Keratinocyte (primary cell): ENCODE results near the gene TAPT1.

ENCODE experiments used
- EZH2 ChIP-seq: IDR thresholded peaks from one replicate; pipeline ENCODE4 v1.6.1; 2012; ENCODE audit warnings: inconsistent platforms, mild to moderate bottlenecking, low read length, moderate library complexity
- TF ChIP-seq, protein P1 (sequence below), 3 experiments: IDR thresholded peaks in 1 of 3; conservative IDR thresholded peaks in 1 of 3; optimal IDR thresholded peaks in 1 of 3; 2 replicates in 2 of 3; 3 replicates in 1 of 3; pipeline versions ENCODE3 to v1.5.1; 2011; ENCODE audit warnings: low read length in 3 of 3, mild to moderate bottlenecking in 3 of 3, moderate library complexity in 2 of 3, control low read depth in 1 of 3, inconsistent platforms in 1 of 3; ENCODE audit not compliant: insufficient read depth in 2 of 3; ENCODE audit errors: extremely low read depth in 1 of 3

GRCh38 chr4:16271411-16271810 lies 45.1 kb upstream of the TAPT1 start:
- TF ChIP-seq, protein P1, sequence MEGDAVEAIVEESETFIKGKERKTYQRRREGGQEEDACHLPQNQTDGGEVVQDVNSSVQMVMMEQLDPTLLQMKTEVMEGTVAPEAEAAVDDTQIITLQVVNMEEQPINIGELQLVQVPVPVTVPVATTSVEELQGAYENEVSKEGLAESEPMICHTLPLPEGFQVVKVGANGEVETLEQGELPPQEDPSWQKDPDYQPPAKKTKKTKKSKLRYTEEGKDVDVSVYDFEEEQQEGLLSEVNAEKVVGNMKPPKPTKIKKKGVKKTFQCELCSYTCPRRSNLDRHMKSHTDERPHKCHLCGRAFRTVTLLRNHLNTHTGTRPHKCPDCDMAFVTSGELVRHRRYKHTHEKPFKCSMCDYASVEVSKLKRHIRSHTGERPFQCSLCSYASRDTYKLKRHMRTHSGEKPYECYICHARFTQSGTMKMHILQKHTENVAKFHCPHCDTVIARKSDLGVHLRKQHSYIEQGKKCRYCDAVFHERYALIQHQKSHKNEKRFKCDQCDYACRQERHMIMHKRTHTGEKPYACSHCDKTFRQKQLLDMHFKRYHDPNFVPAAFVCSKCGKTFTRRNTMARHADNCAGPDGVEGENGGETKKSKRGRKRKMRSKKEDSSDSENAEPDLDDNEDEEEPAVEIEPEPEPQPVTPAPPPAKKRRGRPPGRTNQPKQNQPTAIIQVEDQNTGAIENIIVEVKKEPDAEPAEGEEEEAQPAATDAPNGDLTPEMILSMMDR (optimal IDR thresholded peaks at IDR 0.05 in 1 of 3, IDR thresholded peaks at IDR 0.05 in 1 of 3, conservative IDR thresholded peaks at IDR 0.05 in 1 of 3; ENCODE audit: extremely low read depth in 1 of 3, insufficient read depth in 2 of 3, low read length in 3 of 3), result no peak
- no peak for TF ChIP-seq EZH2
